GM12864 (cell line): ENCODE measurements around the gene ZNF598.

Source experiments
- DNase-seq: peaks from one replicate; pipeline ENCODE4 v3.0.0-alpha.2; 2011; ENCODE audit warnings: low read depth
- H3K4me3 ChIP-seq: 2 replicates; pipeline ENCODE4 v1.5.1; 2011; ENCODE audit warnings: mild to moderate bottlenecking, low read depth, low read length, control low read depth
- CTCF ChIP-seq: IDR thresholded peaks from 2 replicates; pipeline ENCODE4 v1.5.1; 2011; ENCODE audit warnings: low read depth, mild to moderate bottlenecking, moderate library complexity, low read length, control low read depth, inconsistent platforms; ENCODE audit errors: missing control alignments

Gene ZNF598

GRCh38 chr16:2054543-2055245, 45.1 kb upstream of the ZNF598 start:
- no peak for DNase-seq
- no peak for TF ChIP-seq CTCF
- no peak overlapping the region for H3K4me3 ChIP-seq

DNA sequence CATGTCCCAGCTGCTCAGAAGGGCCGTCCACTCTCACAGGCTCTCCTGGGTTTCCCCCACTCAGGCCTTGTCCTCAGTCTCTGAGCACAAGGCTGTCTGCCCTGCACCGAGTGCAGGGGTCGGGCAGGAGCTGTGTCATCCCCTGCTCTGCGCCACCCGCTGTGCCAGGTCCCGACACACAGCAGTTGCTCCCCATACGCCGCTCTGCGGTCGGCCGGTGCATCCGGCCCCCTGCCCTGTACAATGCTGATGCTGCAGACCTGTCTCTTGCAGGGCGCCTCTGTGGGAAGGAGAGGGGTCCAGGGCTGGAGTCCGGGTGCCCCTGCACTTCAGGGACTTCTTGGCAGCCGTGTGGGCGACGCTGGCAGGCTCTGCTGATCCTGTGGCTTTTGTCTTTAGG, 44.3 kb upstream of the ZNF598 start:
- TF ChIP-seq CTCF = no peak
- DNase-seq = no peak
- H3K4me3 ChIP-seq = no peak overlapping the region

DNA sequence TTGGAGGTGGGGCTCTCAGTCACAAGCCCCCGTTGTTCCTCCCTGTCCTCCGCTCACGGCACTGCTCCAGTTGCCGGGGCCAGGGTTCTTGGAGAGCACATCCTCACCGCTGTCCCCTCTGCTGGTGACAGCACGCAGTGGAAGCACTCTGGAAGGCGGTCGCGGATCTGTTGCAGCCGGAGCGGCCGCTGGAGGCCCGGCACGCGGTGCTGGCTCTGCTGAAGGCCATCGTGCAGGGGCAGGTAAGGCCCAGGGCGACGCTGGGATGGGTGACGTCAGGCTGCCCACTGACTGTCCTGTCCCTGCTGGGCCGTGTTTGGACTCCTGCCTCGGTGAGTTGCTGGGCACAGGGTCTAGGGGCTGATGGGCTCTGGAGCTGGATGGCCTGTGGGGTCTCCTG, 43.6 kb upstream of the ZNF598 start:
- no peak for DNase-seq

GRCh38 chr16:2048116-2048543, 38.5 kb upstream of the ZNF598 start:
- no peak for DNase-seq
- no peak for TF ChIP-seq CTCF
- H3K4me3 ChIP-seq = peak overlapping the region; percentile 79

More for the DNA sequence above, 43.6 kb upstream of the ZNF598 start:
- no peak overlapping the region for H3K4me3 ChIP-seq
- no peak for TF ChIP-seq CTCF

- TF ChIP-seq CTCF = no peak
- H3K4me3 ChIP-seq = peak within 1 kb of the TSS; percentile 79
- DNase-seq = peak; percentile 86
These were observed 37.9 kb upstream of the ZNF598 start, which contains the start of the genes NTHL1 and TSC2 for GRCh38 chr16:2047330-2048115. NTHL1 (minus strand) TSS chr16:2047834; CDS start chr16:2047823, 11 bp downstream. TSC2 (plus strand) TSS chr16:2047985; CDS start chr16:2048616, 631 bp downstream.

- peak overlapping the region; percentile 79 for H3K4me3 ChIP-seq
- no peak for TF ChIP-seq CTCF
- DNase-seq = no peak
These were observed 37.3 kb upstream of the ZNF598 start for GRCh38 chr16:2046893-2047329.
